OCI-LY3 (cell line): Measurements from ENCODE around the gene IL21.

Experiments
- EZH2phosphoT487 ChIP-seq: fragments of 200-600 bp; shearing (Covaris generic); IDR thresholded peaks from 2 replicates; pipeline ENCODE4 v1.6.1; 2018; ENCODE audit warnings: antibody characterized with exemption, mixed run types, low read depth
- TF ChIP-seq, protein P1 (sequence below): fragments of 200-600, 300-600 bp; sonication (generic); IDR thresholded peaks from 2 replicates; pipeline ENCODE4 v1.5.1; 2014; ENCODE audit warnings: antibody characterized with exemption, low read length, low read depth

DNA sequence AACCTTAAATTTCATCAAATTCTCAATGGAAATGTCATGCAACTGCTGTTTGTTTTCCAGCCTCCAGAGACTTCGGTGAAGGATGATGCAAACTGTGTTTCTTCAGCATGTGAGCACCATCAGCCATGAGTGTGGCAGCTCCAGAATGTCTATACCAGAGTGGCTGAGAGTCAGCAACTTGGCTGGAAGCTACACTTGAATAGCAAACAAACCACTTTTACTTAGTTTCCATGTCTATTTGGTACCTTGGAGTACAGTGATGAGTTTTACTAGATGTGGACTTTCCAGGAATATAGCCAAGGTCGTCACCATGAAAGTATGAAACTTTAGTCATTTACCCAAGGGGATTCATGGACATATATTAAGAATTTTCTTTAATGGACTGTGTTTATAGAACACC is 4.3 kb upstream of the IL21 start:
- TF ChIP-seq, protein P1, sequence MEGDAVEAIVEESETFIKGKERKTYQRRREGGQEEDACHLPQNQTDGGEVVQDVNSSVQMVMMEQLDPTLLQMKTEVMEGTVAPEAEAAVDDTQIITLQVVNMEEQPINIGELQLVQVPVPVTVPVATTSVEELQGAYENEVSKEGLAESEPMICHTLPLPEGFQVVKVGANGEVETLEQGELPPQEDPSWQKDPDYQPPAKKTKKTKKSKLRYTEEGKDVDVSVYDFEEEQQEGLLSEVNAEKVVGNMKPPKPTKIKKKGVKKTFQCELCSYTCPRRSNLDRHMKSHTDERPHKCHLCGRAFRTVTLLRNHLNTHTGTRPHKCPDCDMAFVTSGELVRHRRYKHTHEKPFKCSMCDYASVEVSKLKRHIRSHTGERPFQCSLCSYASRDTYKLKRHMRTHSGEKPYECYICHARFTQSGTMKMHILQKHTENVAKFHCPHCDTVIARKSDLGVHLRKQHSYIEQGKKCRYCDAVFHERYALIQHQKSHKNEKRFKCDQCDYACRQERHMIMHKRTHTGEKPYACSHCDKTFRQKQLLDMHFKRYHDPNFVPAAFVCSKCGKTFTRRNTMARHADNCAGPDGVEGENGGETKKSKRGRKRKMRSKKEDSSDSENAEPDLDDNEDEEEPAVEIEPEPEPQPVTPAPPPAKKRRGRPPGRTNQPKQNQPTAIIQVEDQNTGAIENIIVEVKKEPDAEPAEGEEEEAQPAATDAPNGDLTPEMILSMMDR: no peak
- TF ChIP-seq EZH2phosphoT487: no peak
